COLO668 (cell line): ENCODE results near the gene RPS6KA2.

Experiments
- DNase-seq: peaks from one replicate; lab custom pipeline; 2025; ENCODE audit not compliant: unreplicated experiment; lab: John Stamatoyannopoulos, UW

The RPS6KA2 gene

GRCh38 chr6:166436195-166437139 is 190.6 kb downstream of the RPS6KA2 start:
- no peak for DNase-seq

- DNase-seq: no peak
Measured at GRCh38 chr6:166435574-166435973, 191.5 kb downstream of the RPS6KA2 start.

- no peak for DNase-seq
Measured at GRCh38 chr6:166434336-166434735, 192.7 kb downstream of the RPS6KA2 start.

DNA sequence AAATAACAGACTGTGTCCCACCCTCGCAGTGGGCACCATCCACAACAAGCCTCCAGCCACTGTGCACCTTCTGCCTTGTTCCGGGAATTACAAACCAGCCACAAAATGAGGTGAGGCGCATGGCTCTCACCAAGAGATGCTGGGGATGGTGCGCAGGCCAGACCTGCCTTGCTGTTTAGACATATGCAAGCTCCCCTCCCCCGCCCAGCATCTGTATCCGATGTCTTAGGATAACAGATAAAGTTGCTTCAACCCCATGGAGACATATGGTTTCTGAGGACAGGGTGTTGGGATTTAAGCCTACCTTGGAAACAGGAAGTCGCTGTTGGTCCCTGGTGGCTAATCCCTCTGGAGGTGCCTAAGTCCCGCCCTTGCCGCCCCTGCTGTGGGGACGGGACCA is 194.0 kb downstream of the RPS6KA2 start:
- no peak for DNase-seq

- DNase-seq: no peak
Measured at GRCh38 chr6:166430269-166430668, 196.8 kb downstream of the RPS6KA2 start.

GRCh38 chr6:166424431-166424830 is 202.6 kb downstream of the RPS6KA2 start:
- no peak for DNase-seq

- no peak for DNase-seq
Measured at GRCh38 chr6:166423781-166424180, 203.3 kb downstream of the RPS6KA2 start.

DNA sequence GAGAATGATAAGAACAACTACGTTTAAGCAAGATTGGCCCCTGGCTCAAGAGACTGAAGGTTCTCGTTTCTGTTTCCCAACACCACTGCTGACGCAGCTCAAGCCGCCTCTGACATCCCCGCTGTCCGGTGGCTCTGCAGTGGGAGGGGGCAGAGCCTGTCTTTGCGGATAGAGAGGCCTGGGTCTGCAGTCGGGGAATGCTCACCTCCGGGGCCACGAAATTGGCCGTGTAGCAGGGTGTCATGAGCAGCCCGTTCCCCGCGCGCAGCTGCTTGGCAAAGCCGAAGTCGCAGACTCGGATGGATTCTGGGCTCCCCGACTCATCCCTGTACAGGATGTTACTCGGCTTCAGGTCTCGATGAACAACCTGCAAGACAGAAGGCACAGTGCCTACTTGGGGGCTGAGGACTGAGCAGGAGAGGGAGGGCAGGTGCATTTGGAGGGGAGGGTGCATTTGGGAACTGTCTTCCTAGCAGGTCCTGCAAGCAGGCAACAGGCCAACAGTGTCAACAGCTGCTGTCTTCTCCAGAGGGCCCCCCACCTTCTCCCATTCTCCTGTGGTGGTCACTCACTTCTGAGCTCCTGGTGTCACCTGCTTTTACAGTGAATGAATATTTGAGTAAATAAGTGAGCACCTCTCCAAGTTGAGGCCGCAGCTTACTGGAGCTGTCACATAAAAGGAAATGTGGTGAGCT is 203.9 kb downstream of the RPS6KA2 start:
- DNase-seq: no peak

GRCh38 chr6:166422201-166422940 is 204.7 kb downstream of the RPS6KA2 start:
- no peak for DNase-seq

GRCh38 chr6:166420351-166420750 is 206.7 kb downstream of the RPS6KA2 start:
- DNase-seq: no peak

- no peak for DNase-seq
Measured at GRCh38 chr6:166419717-166420116, 207.3 kb downstream of the RPS6KA2 start.

GRCh38 chr6:166419286-166419685 is 207.8 kb downstream of the RPS6KA2 start:
- no peak for DNase-seq

DNA sequence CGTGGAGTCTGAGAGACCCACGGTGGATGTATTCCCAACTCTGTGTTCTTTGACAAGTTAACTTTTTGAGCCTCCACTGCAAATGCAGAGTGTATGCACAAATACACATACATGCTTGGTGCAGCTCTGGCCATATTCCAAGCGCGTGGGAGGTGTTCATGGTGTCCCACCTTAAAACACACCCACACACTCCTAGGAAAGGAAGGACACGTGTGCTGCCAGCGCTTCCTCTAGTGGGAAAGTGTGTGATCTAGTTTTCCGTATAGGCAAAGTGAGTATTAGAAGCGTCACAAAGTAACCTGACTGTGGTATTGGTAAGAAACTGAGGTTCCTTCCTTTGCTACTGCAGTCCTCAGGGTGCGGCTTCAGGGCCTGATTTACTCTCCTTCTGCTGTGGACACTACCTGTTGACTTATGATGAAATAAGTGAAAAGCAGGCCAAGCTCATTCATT is 208.3 kb downstream of the RPS6KA2 start:
- DNase-seq: no peak

DNA sequence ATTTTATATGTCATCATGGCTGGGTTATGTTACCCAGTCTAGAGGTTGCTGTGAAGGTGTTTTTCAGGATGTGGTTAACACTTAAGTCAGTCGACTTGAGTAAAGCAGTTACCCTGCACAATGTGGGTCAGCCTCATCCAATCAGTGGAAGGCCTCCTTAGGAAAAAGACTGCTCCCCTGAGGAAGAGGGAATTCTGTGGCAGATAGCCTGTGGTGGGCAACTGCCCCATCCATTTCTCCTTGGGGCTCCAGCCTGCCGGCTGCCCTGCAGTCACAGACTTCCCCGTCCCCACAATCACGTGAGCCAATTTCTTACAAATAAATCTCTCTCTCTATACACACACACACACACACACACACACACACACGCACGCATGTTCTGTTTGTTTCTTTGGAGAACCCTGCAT is 209.8 kb downstream of the RPS6KA2 start:
- no peak for DNase-seq

DNA sequence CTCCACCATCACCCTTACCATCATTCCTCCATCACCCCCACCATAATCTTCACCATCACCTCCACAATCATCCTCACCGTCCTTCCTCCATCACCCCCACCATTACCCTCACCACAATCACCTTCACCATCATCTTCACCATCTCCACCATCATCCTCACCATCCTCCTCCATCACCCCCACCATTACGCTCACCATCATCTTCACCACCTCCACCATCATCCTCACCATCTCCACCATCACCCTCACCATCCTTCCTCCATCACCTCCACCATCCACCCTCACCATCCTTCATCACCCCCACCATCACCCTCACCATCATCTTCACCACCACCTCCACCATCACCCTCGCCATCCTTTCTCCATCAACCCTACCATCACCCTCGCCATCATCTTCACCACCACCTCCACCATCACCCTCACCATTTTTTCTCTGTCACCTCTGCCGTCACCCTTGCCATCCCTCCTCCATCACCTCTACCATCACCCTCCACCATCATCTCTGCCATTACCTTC is 211.2 kb downstream of the RPS6KA2 start:
- no peak for DNase-seq

GRCh38 chr6:166415306-166415705 is 211.7 kb downstream of the RPS6KA2 start:
- no peak for DNase-seq

DNA sequence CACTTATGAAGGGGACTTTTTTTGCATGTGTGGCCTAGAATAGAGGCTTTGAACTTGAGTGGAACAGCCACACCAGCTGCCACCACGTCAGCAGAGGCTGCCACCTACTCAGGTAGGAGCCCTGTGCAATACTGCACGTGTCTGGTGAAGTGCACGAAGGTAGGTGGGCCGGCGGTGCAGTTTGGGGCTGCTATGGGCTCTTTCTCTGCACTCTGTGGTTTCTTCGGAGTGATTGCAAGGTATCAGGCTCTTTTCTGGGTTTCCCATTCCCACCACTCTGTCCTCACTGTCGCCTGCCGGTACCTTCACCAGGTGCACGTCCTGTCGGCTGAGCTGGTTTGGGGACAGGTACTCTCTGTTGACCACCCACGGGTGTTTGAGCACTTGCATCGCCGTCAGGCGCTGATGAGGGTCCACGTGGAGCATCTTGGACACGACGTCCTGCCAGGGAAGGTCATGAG is 213.5 kb downstream of the RPS6KA2 start:
- no peak for DNase-seq

GRCh38 chr6:166412911-166413384 is 214.1 kb downstream of the RPS6KA2 start:
- DNase-seq: no peak

GRCh38 chr6:166412156-166412910 is 214.7 kb downstream of the RPS6KA2 start:
- no peak for DNase-seq

DNA sequence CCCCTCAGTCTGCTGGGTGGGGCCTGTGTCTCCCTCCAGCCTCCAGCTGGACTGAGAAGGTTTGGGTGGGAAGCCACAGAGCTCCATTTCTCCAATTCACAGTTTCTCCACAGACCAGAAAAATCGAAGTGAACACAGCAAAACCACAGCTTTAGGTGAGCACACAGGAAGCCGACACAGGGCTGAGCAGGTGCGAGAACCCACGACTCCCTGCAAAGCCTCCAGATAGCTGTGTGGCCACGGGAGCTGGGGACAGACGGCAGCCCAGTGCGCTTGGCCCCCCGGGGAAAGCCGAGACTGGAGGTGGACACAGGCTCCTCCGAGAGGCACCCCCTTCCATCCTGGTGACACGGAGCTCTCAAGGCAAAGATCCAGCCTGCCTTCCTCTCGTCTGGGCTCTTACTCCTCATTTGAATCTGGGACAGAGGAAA is 215.3 kb downstream of the RPS6KA2 start:
- DNase-seq: no peak
